ENCODE results near the gene BCAS3.

Gene BCAS3

GRCh38 chr17:61248399-61248798 is 570.7 kb downstream of the BCAS3 start:
- peaks cover 9 to 63% (median 51%) of the 10 kb centered on the region in 4 donors for H3K4me1 ChIP-seq
- H3K4me3 ChIP-seq: no peak overlapping the region
- peak overlapping the region; percentile 78 to 89 for H3K27ac ChIP-seq
- no peak for DNase-seq
- TF ChIP-seq CTCF (IDR thresholded peaks at IDR 0.05): no peak
- no peaks in the 10 kb centered on the region for H3K9me3 ChIP-seq
- no peaks in the 10 kb centered on the region for H3K27me3 ChIP-seq
- no peaks in the 10 kb centered on the region for H3K36me3 ChIP-seq
- intact Hi-C loops (cut with DNase I; ENCODE audit: low total_unique reads): loop anchor here (5.0 kb wide), 1 partner anchor 149 kb away; the partner anchor contains the start of gene TBX2

GRCh38 chr17:61249649-61250299 is 572.1 kb downstream of the BCAS3 start:
- H3K27me3 ChIP-seq: no peaks in the 10 kb centered on the region
- no peak for DNase-seq
- H3K4me1 ChIP-seq: peaks cover 9 to 77% (median 55%) of the 10 kb centered on the region in 4 donors
- H3K36me3 ChIP-seq: no peaks in the 10 kb centered on the region
- no peak overlapping the region for H3K4me3 ChIP-seq
- TF ChIP-seq CTCF (IDR thresholded peaks at IDR 0.05): no peak
- no peaks in the 10 kb centered on the region for H3K9me3 ChIP-seq
- peak overlapping the region; percentile 78 to 89 for H3K27ac ChIP-seq
- intact Hi-C loops (cut with DNase I; ENCODE audit: low total_unique reads): loop anchor here (5.0 to 10.0 kb wide), 2 partner anchors 45 to 148 kb away; partner anchors contain the start of gene TBX2

- intact Hi-C loops (cut with DNase I; ENCODE audit: low total_unique reads): loop anchor here (10.0 kb wide), 1 partner anchor 46 kb away; no protein-coding TSS in a partner anchor
- peak overlapping the region; percentile 78 to 89 for H3K27ac ChIP-seq
- no peaks in the 10 kb centered on the region for H3K36me3 ChIP-seq
- DNase-seq: no peak
- peaks cover 9 to 83% (median 55%) of the 10 kb centered on the region in 4 donors for H3K4me1 ChIP-seq
- no peaks in the 10 kb centered on the region for H3K27me3 ChIP-seq
- no peaks in the 10 kb centered on the region for H3K9me3 ChIP-seq
- no peak for TF ChIP-seq CTCF (IDR thresholded peaks at IDR 0.05)
- no peak overlapping the region for H3K4me3 ChIP-seq
These were observed 572.8 kb downstream of the BCAS3 start for GRCh38 chr17:61250335-61250890.

DNA sequence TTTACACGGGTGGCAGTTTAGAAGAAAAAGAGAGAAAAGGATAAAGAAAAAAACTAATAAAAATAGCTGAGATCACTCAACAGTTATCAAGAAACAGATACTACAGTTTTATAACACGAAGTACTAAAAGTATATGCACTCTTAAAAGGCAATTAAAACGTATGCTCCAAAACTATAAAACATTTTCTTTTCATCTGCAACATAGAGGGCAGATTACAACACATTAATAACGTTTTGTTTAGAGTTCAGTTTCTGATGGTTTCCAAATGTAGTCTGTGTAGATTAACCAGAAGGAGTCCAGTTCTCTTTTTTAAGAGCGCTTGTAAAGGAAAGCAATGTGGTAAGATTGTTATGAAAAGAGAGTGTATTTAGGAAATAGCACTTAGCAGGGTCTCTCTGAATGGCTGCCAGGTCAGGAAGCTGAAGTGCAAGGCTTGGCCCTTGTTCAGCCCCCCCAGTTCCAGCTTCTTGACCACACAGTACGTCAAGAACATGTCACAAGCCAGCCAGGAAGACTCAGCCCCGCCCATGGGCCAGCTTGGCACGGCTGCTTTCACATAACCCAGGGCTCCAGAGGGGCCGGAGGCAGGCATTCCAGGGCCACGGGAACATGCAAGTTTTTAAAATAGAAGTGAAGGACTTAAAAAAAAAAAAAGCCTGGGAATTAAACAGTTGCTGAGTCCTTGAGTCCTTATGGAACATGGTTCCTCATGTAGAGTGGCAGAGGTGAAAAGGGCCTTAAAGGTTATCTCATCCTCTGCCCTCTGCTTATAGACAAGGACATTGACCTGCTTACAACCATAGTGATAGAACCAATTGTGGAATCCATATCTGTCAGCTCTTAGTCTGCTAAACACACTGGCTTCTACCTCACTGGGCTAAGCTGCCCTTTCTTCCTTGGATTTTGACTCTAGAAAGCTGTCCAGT is 574.6 kb downstream of the BCAS3 start:
- H3K27ac ChIP-seq: peak overlapping the region; percentile 78 to 89
- no peak overlapping the region for H3K4me3 ChIP-seq
- no peaks in the 10 kb centered on the region for H3K9me3 ChIP-seq
- DNase-seq: peak; percentile 97 to 99
- intact Hi-C loops (cut with DNase I; ENCODE audit: low total_unique reads): loop anchor here (10.0 kb wide), 1 partner anchor 47 kb away; no protein-coding TSS in a partner anchor
- H3K36me3 ChIP-seq: no peaks in the 10 kb centered on the region
- no peak for TF ChIP-seq CTCF (IDR thresholded peaks at IDR 0.05)
- no peaks in the 10 kb centered on the region for H3K27me3 ChIP-seq
- peaks cover 9 to 88% (median 55%) of the 10 kb centered on the region in 4 donors for H3K4me1 ChIP-seq

DNA sequence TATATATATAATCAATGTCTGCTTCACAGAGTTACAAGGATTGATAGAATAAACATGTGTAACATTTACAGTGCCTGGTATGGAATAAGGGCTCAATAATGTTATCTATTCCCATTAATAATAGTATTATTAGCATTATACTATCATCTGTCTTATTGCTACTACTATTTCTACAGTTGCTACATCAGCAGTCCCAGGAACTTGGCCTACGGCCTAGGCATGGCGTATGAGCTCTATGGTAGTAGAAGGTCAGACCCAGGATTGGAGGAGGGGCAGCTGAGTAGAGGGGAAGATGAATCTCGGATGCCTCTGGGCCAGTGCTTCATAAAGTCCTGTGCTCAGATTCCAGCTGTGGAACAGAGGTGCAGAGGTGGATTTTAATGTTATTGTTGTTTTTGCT is 575.7 kb downstream of the BCAS3 start:
- Histone ChIP-seq H3K4me1 (peaks cover 9 to 76% (median 46%) of the 10 kb centered on the region in 4 donors), H3K9me3 (no peaks in the 10 kb centered on the region), H3K27ac (peak overlapping the region; percentile 78 to 89), H3K4me3 (no peak overlapping the region), H3K36me3 (no peaks in the 10 kb centered on the region), H3K27me3 (no peaks in the 10 kb centered on the region)
- intact Hi-C loops (cut with DNase I; ENCODE audit: low total_unique reads): loop anchor here (10.0 kb wide), 1 partner anchor 49 kb away; no protein-coding TSS in a partner anchor
- peak; percentile 47 to 78 for DNase-seq
- TF ChIP-seq CTCF (IDR thresholded peaks at IDR 0.05): no peak

All from tibial artery (tissue), 4 donors.